ENCODE data around the gene PUM1.
"Not testable (repeated sequence)": the region's sequence is repeated elsewhere in the genome, so short reads cannot be mapped to it uniquely, and the experiment has no call there.

The PUM1 gene

GRCh38 chr1:30942326-30942963, 123.1 kb downstream of the PUM1 start:
- DNase-seq (ENCODE audit: low read depth) = no peak
- no peak overlapping the region for H3K4me3 ChIP-seq (ENCODE audit: low read length)
- TF ChIP-seq CTCF (conservative IDR thresholded peaks at IDR 0.05; ENCODE audit: low read depth, low read length) = no peak

- TF ChIP-seq CTCF (conservative IDR thresholded peaks at IDR 0.05; ENCODE audit: low read depth, low read length) = no peak
- H3K4me3 ChIP-seq (ENCODE audit: low read length) = no peak overlapping the region
- no peak for DNase-seq (ENCODE audit: low read depth)
Measured at GRCh38 chr1:30940541-30940940, 125.0 kb downstream of the PUM1 start.

- TF ChIP-seq CTCF (conservative IDR thresholded peaks at IDR 0.05; ENCODE audit: low read depth, low read length) = no peak
- no peak overlapping the region for H3K4me3 ChIP-seq (ENCODE audit: low read length)
- DNase-seq (ENCODE audit: low read depth) = no peak
Measured at GRCh38 chr1:30936541-30937171, 128.9 kb downstream of the PUM1 start.

GRCh38 chr1:30935758-30936157, 129.8 kb downstream of the PUM1 start:
- DNase-seq (ENCODE audit: low read depth) = not testable (repeated sequence)

GRCh38 chr1:30934613-30935012, 130.9 kb downstream of the PUM1 start:
- DNase-seq (ENCODE audit: low read depth) = no peak

More at GRCh38 chr1:30935758-30936157, 129.8 kb downstream of the PUM1 start:
- not testable (repeated sequence) for H3K4me3 ChIP-seq (ENCODE audit: low read length)

GRCh38 chr1:30933874-30934252, 131.7 kb downstream of the PUM1 start:
- no peak for TF ChIP-seq CTCF (conservative IDR thresholded peaks at IDR 0.05; ENCODE audit: low read depth, low read length)
- no peak overlapping the region for H3K4me3 ChIP-seq (ENCODE audit: low read length)
- DNase-seq (ENCODE audit: low read depth) = no peak

More at GRCh38 chr1:30934613-30935012, 130.9 kb downstream of the PUM1 start:
- no peak overlapping the region for H3K4me3 ChIP-seq (ENCODE audit: low read length)
- TF ChIP-seq CTCF (conservative IDR thresholded peaks at IDR 0.05; ENCODE audit: low read depth, low read length) = no peak

GRCh38 chr1:30930631-30931173, 134.8 kb downstream of the PUM1 start:
- no peak overlapping the region for H3K4me3 ChIP-seq (ENCODE audit: low read length)
- DNase-seq (ENCODE audit: low read depth) = no peak
- TF ChIP-seq CTCF (conservative IDR thresholded peaks at IDR 0.05; ENCODE audit: low read depth, low read length) = no peak
